ENCODE results near the gene EPB41L5. TPM values are rescaled to one million over a fixed set of nuclear protein-coding genes. Genes with fewer than 3 reads are reported as not detected.
"Not testable (repeated sequence)": the region's sequence is repeated elsewhere in the genome, so short reads cannot be mapped to it uniquely, and the experiment has no call there.

EPB41L5 gene
- total and polyA plus RNA-seq, 2 donors (not counting 3 experiments of a cell fraction or from before 2014, with no cell fraction given), result 8.4 to 13.6 TPM

DNA sequence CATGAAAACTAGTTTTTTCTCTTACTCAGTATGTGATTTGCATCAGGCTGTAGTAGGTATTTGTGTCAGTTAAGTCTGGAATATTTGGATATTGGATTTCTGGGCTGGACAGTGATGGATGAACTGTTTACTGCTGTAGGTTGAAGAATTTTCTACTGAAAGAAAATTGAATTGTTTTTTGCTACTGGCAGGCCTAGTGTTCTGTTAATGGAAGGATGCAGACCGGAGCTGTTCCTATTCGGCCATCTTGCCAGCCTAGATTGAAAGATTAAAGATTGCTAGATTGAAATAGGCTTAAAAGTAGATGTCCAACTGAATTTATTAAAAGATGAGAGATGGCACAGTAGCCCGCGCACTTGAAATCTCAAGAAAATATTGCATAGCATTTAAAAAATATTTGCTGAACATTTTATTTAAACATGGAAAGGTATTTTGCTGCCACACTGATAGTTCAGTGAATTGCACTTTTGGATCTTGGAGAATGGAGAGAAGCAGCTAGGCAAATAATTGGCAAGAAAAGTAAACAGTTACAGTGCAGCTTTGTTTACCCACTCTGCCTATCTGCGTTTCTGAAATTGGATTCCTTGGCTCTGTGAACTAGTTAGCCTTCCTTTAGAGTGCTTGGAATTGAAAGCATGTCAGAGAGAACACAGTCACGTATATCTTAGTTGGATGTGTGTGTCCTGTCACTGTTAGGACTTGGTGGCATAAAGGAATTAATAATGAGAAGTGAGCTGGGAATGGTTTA is 54.1 kb downstream of the EPB41L5 start:
- no peak overlapping the region for H3K9ac ChIP-seq (replicated peaks; ENCODE audit: extremely low read depth, insufficient read depth, low read length)
- H2AFZ ChIP-seq (ENCODE audit: low read depth, low read length), result no peak overlapping the region
- no peak overlapping the region for H3K4me2 ChIP-seq (ENCODE audit: insufficient read depth, low read length)
- ChIA-PET CTCF (interaction anchor here (1.7 kb wide), 1 partner anchor 50 kb away, joined by 4 read pairs; no protein-coding TSS in a partner anchor), POLR2A (no interaction called here)
- dilution Hi-C loops (cut with MboI; ENCODE audit: extremely low pct_ligation_motif_present, low sequenced_read_pairs), result no loop called here
- H4K20me1 ChIP-seq (replicated peaks; ENCODE audit: control insufficient read depth, extremely low read depth, insufficient read depth, low read length), result no peaks in the 10 kb centered on the region
- BruUV-seq (replicated peaks), result no TSS peak
- no peaks in the 10 kb centered on the region for H3K9me1 ChIP-seq (replicated peaks; ENCODE audit: control insufficient read depth, extremely low read depth, insufficient read depth, low read length)
- H3K27ac ChIP-seq (ENCODE audit: insufficient read depth, low read depth, low read length), result no peak overlapping the region
- H3K79me2 ChIP-seq (ENCODE audit: control insufficient read depth, insufficient read depth, low read length), result no peaks in the 10 kb centered on the region
- TF ChIP-seq GATA2 (IDR thresholded peaks at IDR 0.05; ENCODE audit: insufficient read depth, insufficient read length, low read depth, low read length) (no peak), EZH2 (IDR thresholded peaks at IDR 0.05; ENCODE audit: borderline replicate concordance, low read depth, low read length, severe bottlenecking) (no peak), JUN (IDR thresholded peaks at IDR 0.05; ENCODE audit: borderline replicate concordance, insufficient read depth, insufficient read length, low read depth) (no peak), POLR2A (IDR thresholded peaks at IDR 0.05; ENCODE audit: low read depth, low read length) (no peak), POLR2AphosphoS5 (IDR thresholded peaks at IDR 0.05; ENCODE audit: insufficient read depth, low read depth, low read length) (no peak), FOS (IDR thresholded peaks at IDR 0.05; ENCODE audit: borderline replicate concordance, insufficient read depth, low read length) (no peak), MYC (IDR thresholded peaks at IDR 0.05; ENCODE audit: low read depth, low read length) (no peak)
- TF ChIP-seq, protein P1, sequence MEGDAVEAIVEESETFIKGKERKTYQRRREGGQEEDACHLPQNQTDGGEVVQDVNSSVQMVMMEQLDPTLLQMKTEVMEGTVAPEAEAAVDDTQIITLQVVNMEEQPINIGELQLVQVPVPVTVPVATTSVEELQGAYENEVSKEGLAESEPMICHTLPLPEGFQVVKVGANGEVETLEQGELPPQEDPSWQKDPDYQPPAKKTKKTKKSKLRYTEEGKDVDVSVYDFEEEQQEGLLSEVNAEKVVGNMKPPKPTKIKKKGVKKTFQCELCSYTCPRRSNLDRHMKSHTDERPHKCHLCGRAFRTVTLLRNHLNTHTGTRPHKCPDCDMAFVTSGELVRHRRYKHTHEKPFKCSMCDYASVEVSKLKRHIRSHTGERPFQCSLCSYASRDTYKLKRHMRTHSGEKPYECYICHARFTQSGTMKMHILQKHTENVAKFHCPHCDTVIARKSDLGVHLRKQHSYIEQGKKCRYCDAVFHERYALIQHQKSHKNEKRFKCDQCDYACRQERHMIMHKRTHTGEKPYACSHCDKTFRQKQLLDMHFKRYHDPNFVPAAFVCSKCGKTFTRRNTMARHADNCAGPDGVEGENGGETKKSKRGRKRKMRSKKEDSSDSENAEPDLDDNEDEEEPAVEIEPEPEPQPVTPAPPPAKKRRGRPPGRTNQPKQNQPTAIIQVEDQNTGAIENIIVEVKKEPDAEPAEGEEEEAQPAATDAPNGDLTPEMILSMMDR (IDR thresholded peaks at IDR 0.05; ENCODE audit: extremely low read depth in 1 of 2, insufficient read depth in 1 of 2, low read depth in 1 of 2, low read length in 2 of 2), result no peak
- TF ChIP-seq, protein P2, sequence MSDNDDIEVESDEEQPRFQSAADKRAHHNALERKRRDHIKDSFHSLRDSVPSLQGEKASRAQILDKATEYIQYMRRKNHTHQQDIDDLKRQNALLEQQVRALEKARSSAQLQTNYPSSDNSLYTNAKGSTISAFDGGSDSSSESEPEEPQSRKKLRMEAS (IDR thresholded peaks at IDR 0.05; ENCODE audit: insufficient read depth, insufficient read length), result no peak
- intact Hi-C loops (cut with micrococcal nuclease), result no loop called here
- peak; percentile 21 for DNase-seq (ENCODE audit: low read depth, low spot score)
- H3K27me3 ChIP-seq (ENCODE audit: control insufficient read depth in 2 of 2, insufficient read depth in 2 of 2, low read length in 2 of 2), result no peaks in the 10 kb centered on the region
- no peak overlapping the region for H3K4me3 ChIP-seq (replicated peaks in 1 of 3; ENCODE audit: insufficient read depth in 1 of 3, low read depth in 1 of 3, low read length in 3 of 3)
- no peaks in the 10 kb centered on the region for H3K4me1 ChIP-seq (ENCODE audit: control insufficient read depth, extremely low read depth, insufficient read depth, low read length)
- no peaks in the 10 kb centered on the region for H3K36me3 ChIP-seq (ENCODE audit: control insufficient read depth in 2 of 2, extremely low read depth in 1 of 2, insufficient read depth in 2 of 2, low read length in 2 of 2)
- no peak for FAIRE-seq
- no peaks in the 10 kb centered on the region for H3K9me3 ChIP-seq (replicated peaks; ENCODE audit: control insufficient read depth, insufficient read depth, low read length)

DNA sequence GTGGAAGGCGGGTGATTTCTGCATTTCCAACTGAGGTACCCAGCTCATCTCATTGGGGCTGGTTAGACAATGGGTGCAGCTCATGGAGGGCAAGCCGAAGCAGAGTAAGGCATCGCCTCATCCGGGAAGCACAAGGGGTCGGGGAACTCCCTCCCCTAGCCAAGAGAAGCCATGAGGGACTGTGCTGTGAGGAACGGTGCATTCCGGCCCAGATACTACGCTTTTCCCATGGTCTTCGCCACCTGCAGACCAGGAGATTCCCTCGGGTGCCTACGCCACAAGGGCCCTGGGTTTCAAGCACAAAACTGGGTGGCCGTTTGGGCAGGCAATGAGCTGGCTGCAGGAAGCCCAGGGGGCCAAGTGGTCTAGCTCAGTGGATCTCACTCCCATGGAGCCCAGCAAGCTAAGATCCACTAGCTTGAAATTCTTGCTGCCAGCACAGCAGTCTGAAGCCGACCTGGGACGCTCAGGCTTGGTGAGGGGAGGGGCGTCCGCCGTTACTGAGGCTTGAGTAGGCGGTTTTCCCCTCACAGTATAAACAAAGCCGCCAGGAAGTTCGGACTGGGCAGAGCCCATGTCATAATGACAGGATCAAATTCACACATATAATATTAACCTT is 55.3 kb downstream of the EPB41L5 start:
- dilution Hi-C loops (cut with MboI; ENCODE audit: extremely low pct_ligation_motif_present, low sequenced_read_pairs); H4K20me1 ChIP-seq (replicated peaks; ENCODE audit: control insufficient read depth, extremely low read depth, insufficient read depth, low read length); POLR2A ChIA-PET; H3K27me3 ChIP-seq (ENCODE audit: control insufficient read depth in 2 of 2, insufficient read depth in 2 of 2, low read length in 2 of 2); H3K79me2 ChIP-seq (ENCODE audit: control insufficient read depth, insufficient read depth, low read length); BruUV-seq (replicated peaks); H3K4me3 ChIP-seq (replicated peaks in 1 of 3; ENCODE audit: insufficient read depth in 1 of 3, low read depth in 1 of 3, low read length in 3 of 3); H3K4me2 ChIP-seq (ENCODE audit: insufficient read depth, low read length); H3K9me3 ChIP-seq (replicated peaks; ENCODE audit: control insufficient read depth, insufficient read depth, low read length); FAIRE-seq; H3K36me3 ChIP-seq (ENCODE audit: control insufficient read depth in 2 of 2, extremely low read depth in 1 of 2, insufficient read depth in 2 of 2, low read length in 2 of 2); H3K4me1 ChIP-seq (ENCODE audit: control insufficient read depth, extremely low read depth, insufficient read depth, low read length); H3K9ac ChIP-seq (replicated peaks; ENCODE audit: extremely low read depth, insufficient read depth, low read length); H2AFZ ChIP-seq (ENCODE audit: low read depth, low read length); H3K27ac ChIP-seq (ENCODE audit: insufficient read depth, low read depth, low read length); H3K9me1 ChIP-seq (replicated peaks; ENCODE audit: control insufficient read depth, extremely low read depth, insufficient read depth, low read length); DNase-seq (ENCODE audit: low read depth, low spot score); intact Hi-C loops (cut with micrococcal nuclease): not testable (repeated sequence)
- CTCF ChIA-PET, result interaction anchor here (1.7 kb wide), 1 partner anchor 51 kb away, joined by 4 read pairs; no protein-coding TSS in a partner anchor
